Loucy (cell line): Measurements from ENCODE around the gene NPAS1.
"Not testable (repeated sequence)": the region's sequence is repeated elsewhere in the genome, so short reads cannot be mapped to it uniquely, and the experiment has no call there.

ENCODE experiments used
- CTCF ChIP-seq: fragments of 200-600 bp; sonication (generic); conservative IDR thresholded peaks from 2 replicates; pipeline ENCODE4 v1.5.1; 2014; ENCODE audit warnings: mild to moderate bottlenecking, antibody characterized with exemption, low read length
- EZH2phosphoT487 ChIP-seq: fragments of 200-600 bp; IDR thresholded peaks from 2 replicates; pipeline ENCODE4 v1.6.1; 2018; ENCODE audit warnings: antibody characterized with exemption, mild to moderate bottlenecking, moderate library complexity, borderline replicate concordance

DNA sequence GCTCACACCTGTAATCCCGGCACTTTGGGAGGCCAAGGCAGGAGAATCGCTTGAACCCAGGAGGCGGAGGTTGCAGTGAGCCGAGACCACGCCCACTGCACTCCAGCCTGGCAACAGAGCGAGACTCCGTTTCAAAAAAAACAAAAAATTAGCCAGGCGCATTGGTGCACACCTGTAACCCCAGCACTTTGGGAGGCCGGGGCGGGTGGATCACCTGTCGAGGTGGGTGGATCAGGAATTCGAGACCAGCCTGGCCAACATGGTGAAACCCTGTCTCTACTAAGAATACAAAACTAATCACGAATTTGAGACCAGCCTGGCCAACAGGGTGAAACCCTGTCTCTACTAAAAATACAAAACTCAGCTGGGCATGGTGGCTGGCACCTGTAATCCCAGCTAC is 58.7 kb downstream of the NPAS1 start:
- not testable (repeated sequence) for TF ChIP-seq CTCF, EZH2phosphoT487
